GM23248 (cell line): ENCODE results near the gene PICALM. TPM values are rescaled to one million over a fixed set of nuclear protein-coding genes. Genes with fewer than 3 reads are reported as not detected.

Experiments used
- DNase-seq: peaks from one replicate; pipeline ENCODE4 v3.0.0-alpha.2; 2015
- H2AFZ ChIP-seq: fragments of 200-600 bp; sonication (generic); 2 replicates; pipeline ENCODE4 v1.6.1; 2016; ENCODE audit warnings: antibody characterized with exemption
- H3F3A ChIP-seq: fragments of 200-600 bp; sonication (generic); 2 replicates; pipeline ENCODE4 v1.6.1; 2016; ENCODE audit warnings: mild to moderate bottlenecking, antibody characterized with exemption, mixed run types; ENCODE audit not compliant: insufficient read depth
- H3K27ac ChIP-seq: fragments of 200-600 bp; sonication (generic); 2 replicates; pipeline ENCODE4 v1.5.1; 2016; ENCODE audit warnings: mild to moderate bottlenecking
- H3K27me3 ChIP-seq: fragments of 200-600 bp; sonication (generic); replicated peaks from 2 replicates; pipeline ENCODE4 v1.6.1; 2016; ENCODE audit warnings: mild to moderate bottlenecking; ENCODE audit not compliant: insufficient read depth
- H3K36me3 ChIP-seq: fragments of 200-600 bp; sonication (generic); 2 replicates; pipeline ENCODE4 v1.6.1; 2016; ENCODE audit warnings: low read depth, mild to moderate bottlenecking
- H3K4me1 ChIP-seq: fragments of 200-600 bp; sonication (generic); 2 replicates; pipeline ENCODE4 v1.6.1; 2016; ENCODE audit warnings: mild to moderate bottlenecking; ENCODE audit not compliant: insufficient read depth
- H3K4me2 ChIP-seq: fragments of 200-600 bp; sonication (generic); one replicate; pipeline ENCODE4 v1.6.1; 2016; ENCODE audit warnings: mild to moderate bottlenecking; ENCODE audit not compliant: unreplicated experiment
- H3K4me3 ChIP-seq: fragments of 200-600 bp; sonication (generic); 2 replicates; pipeline ENCODE4 v1.5.1; 2016; ENCODE audit warnings: mild to moderate bottlenecking
- H3K79me2 ChIP-seq: fragments of 200-600 bp; sonication (generic); 2 replicates; pipeline ENCODE4 v1.6.1; 2016; ENCODE audit warnings: mild to moderate bottlenecking; ENCODE audit not compliant: insufficient read depth
- H3K9ac ChIP-seq: fragments of 200-600 bp; sonication (generic); 2 replicates; pipeline ENCODE4 v1.6.1; 2016; ENCODE audit warnings: mild to moderate bottlenecking
- H3K9me2 ChIP-seq: fragments of 200-600 bp; sonication (generic); 2 replicates; pipeline ENCODE4 v1.6.1; 2016; ENCODE audit warnings: mixed run types, mild to moderate bottlenecking, moderate library complexity; ENCODE audit not compliant: insufficient read depth
- H3K9me3 ChIP-seq: fragments of 200-600 bp; sonication (generic); one replicate; pipeline ENCODE4 v1.6.1; 2017; ENCODE audit warnings: low read depth
- H4K20me1 ChIP-seq: fragments of 200-600 bp; sonication (generic); 2 replicates; pipeline ENCODE4 v1.6.0; 2016; ENCODE audit not compliant: insufficient read depth
- EZH2 ChIP-seq: fragments of 200-600 bp; sonication (generic); IDR thresholded peaks from 2 replicates; pipeline ENCODE4 v1.6.1; 2018; ENCODE audit warnings: antibody characterized with exemption, mild to moderate bottlenecking; ENCODE audit not compliant: insufficient read depth, poor library complexity, severe bottlenecking
- EZH2phosphoT487 ChIP-seq: fragments of 200-600 bp; sonication (generic); IDR thresholded peaks from 2 replicates; pipeline ENCODE4 v1.6.1; 2018; ENCODE audit warnings: antibody characterized with exemption, moderate library complexity, mild to moderate bottlenecking, low read depth; ENCODE audit not compliant: insufficient read depth
- WGBS, 2 experiments: methylation state at CpG; one replicate each; pipeline ENCODE4 v1.1.6; 2015 to 2017; ENCODE audit warnings: low lambda C conversion rate in 2 of 2, low coverage in 1 of 2; ENCODE audit errors: missing lambda C conversion rate in 2 of 2; 5-methylcytosine and 5-hydroxymethylcytosine counted together
- in situ Hi-C: fragments of 300-500 bp; cut with MboI; formaldehyde crosslinking; loops from 2 replicates; pipeline ENCODE4 v1.15.0; 2020
- polyA plus RNA-seq: library from polyadenylated mRNA; unstranded; fragments of >200 nt; fragmentation: Nextera tagmentation; extraction: Ambion mirVana; gene quantifications from 2 replicates; pipeline ENCODE4 v1.2.1, GENCODE V29; 2016
- total RNA-seq: library from RNA; depleted of rRNA; stranded (reverse); fragments of >200 nt; shearing (Covaris generic); gene quantifications from 2 replicates; pipeline ENCODE4 v1.2.3, GENCODE V29; 2014; rRNA removed

The PICALM gene
- total and polyA plus RNA-seq, 2 experiments from 2014 or later, result 73.2 to 310 TPM

DNA sequence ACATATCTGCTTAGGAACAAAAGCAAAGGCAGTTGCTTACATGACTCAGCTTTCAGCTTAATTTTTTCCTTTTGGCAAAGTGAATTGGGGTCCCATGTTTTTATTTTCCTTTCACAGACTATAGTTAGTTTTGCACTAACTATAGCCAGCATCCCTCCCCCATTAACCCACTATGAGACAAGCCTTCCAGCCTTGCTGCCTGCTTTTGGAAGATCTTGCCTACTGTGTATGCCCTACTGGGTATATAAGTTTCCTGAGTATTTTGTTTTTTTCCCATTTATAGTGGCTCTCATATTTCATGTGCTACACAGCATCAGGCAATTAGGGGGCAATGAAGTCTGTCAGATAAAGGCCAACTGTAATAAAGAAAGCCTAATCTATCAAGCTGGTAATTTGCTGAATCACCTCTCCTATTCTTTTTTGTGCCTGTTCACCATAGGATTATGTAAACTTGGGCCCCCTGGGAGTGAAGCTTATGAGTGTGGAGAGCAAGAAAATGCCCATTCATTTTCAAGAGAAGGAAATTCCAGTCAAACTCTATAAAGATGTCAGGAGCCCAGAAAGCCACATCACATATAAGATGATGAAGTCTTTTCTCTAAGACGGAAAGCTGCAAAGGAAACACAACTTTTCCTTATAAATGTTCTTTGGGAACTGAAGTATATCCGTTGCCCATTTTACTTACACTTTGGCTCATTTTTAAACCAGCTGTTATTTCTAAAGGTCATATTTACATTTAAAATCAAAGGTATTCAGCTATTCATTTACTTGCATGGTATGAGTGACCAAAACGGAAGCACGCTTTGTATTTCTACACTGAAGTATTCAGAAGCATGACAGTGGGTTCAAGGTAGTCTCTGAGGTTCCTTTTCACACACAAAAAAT lies 149.7 kb downstream of the PICALM start:
- H3K4me2 ChIP-seq, result no peak overlapping the region
- no peak overlapping the region for H3K9ac ChIP-seq
- no peaks in the 10 kb centered on the region for H3K9me3 ChIP-seq
- no peak overlapping the region for H2AFZ ChIP-seq
- H3K27ac ChIP-seq, result no peak overlapping the region
- TF ChIP-seq EZH2phosphoT487, result no peak
- no peak for TF ChIP-seq EZH2
- no peaks in the 10 kb centered on the region for H4K20me1 ChIP-seq
- 90 to 91% methylated on average over 4 of the region's 4 CpGs for WGBS, 2 experiments
- no peaks in the 10 kb centered on the region for H3K27me3 ChIP-seq
- H3K4me3 ChIP-seq, result no peak overlapping the region
- no peaks in the 10 kb centered on the region for H3K36me3 ChIP-seq
- no peaks in the 10 kb centered on the region for H3F3A ChIP-seq
- DNase-seq, result peak; percentile 17
- no peaks in the 10 kb centered on the region for H3K9me2 ChIP-seq
- in situ Hi-C loops, result no loop called here
- no peaks in the 10 kb centered on the region for H3K4me1 ChIP-seq
- no peaks in the 10 kb centered on the region for H3K79me2 ChIP-seq

DNA sequence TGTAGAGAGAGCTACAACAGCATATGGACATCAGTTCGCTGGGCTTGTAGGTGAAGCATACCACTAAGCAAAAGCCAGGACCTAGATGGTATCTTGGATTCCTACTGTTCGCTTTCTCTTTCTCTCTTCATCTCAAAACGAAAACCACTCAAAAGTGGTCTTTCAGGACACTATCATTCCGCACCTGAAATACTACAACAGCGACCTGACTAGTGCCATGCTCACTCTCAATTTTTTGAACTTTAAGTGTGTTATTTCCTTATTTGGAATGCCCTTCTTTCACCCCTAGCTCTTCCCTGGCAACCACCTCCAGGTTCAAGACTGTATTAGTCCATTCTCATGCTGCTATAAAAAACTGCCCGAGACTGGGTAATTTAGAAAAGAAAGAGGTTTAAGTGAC lies 154.5 kb downstream of the PICALM start:
- Histone ChIP-seq H2AFZ (no peak overlapping the region), H3K4me2 (no peak overlapping the region), H3K27me3 (no peaks in the 10 kb centered on the region), H3K36me3 (no peaks in the 10 kb centered on the region), H3K4me3 (no peak overlapping the region), H3K9me3 (no peaks in the 10 kb centered on the region), H3K4me1 (no peaks in the 10 kb centered on the region), H3K27ac (no peak overlapping the region), H3K9ac (no peak overlapping the region), H3K79me2 (no peaks in the 10 kb centered on the region), H4K20me1 (no peaks in the 10 kb centered on the region), H3F3A (no peaks in the 10 kb centered on the region), H3K9me2 (no peaks in the 10 kb centered on the region)
- in situ Hi-C loops, result no loop called here
- TF ChIP-seq EZH2phosphoT487, result no peak
- no peak for TF ChIP-seq EZH2
- no peak for DNase-seq
- 78 to 87% methylated on average over 6 of the region's 6 CpGs for WGBS, 2 experiments

DNA sequence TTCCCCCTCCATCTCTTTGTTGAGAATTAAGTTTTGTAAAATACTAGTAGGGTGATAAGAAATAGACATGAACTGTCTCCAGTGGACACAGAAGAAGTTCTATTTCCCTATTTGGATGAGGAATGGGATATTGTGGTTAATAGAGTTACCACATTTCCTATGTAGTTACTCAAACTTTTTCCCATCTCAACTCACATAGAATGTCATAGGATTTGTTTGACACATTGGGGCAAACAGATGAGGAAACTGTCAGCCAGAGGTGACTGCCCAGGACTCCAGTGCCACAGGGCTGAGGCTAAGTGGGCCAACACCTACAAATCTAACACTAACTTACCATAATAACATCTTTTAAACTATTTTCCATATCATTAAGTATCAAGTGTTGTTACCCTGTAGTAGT lies 155.4 kb downstream of the PICALM start:
- Histone ChIP-seq H3K36me3 (no peaks in the 10 kb centered on the region), H3K79me2 (no peaks in the 10 kb centered on the region), H3F3A (no peaks in the 10 kb centered on the region), H4K20me1 (no peaks in the 10 kb centered on the region), H3K27ac (no peak overlapping the region), H2AFZ (no peak overlapping the region), H3K9ac (no peak overlapping the region), H3K9me2 (no peaks in the 10 kb centered on the region), H3K4me1 (no peaks in the 10 kb centered on the region), H3K4me2 (no peak overlapping the region), H3K4me3 (no peak overlapping the region), H3K9me3 (no peaks in the 10 kb centered on the region), H3K27me3 (no peaks in the 10 kb centered on the region)
- in situ Hi-C loops, result no loop called here
- DNase-seq, result no peak
- TF ChIP-seq EZH2 (no peak), EZH2phosphoT487 (no peak)

DNA sequence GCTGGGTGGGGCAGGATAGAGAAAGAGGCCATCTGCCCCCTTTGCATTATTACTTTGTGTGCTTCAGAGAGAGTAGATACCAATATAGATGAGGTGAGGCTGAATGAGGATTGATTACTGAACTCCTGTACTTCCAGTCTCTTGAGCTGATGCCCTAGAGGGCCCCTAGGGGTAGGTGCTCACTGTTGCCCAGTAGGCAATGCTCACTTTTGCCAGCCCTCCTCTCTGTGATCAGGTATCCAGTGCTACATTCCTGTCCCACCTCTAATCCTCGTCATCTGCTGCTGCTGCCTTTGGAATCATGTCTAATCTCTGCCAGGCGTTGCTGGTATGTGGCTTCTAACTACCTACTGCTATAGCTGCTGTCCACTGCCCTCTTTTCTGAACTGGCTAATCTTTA lies 156.5 kb downstream of the PICALM start:
- Histone ChIP-seq H3K27ac (no peak overlapping the region), H4K20me1 (no peaks in the 10 kb centered on the region), H3K27me3 (no peaks in the 10 kb centered on the region), H3K36me3 (no peaks in the 10 kb centered on the region), H3K9me3 (no peaks in the 10 kb centered on the region), H3K9ac (no peak overlapping the region), H3K4me1 (no peaks in the 10 kb centered on the region), H3K4me2 (no peak overlapping the region), H3K9me2 (no peaks in the 10 kb centered on the region), H3K4me3 (no peak overlapping the region), H3F3A (no peaks in the 10 kb centered on the region), H2AFZ (no peak overlapping the region), H3K79me2 (no peaks in the 10 kb centered on the region)
- WGBS, 2 experiments, result 80% methylated on average over 2 of the region's 2 CpGs
- in situ Hi-C loops, result no loop called here
- TF ChIP-seq EZH2phosphoT487 (no peak), EZH2 (no peak)
- DNase-seq, result no peak

Other genes with a start within 250 kb of the PICALM start
- not detected in 2 replicates for gene CCDC83, start 213.7 kb downstream of the PICALM start, total RNA-seq
- not detected in 2 replicates for gene CCDC83, start 213.7 kb downstream of the PICALM start, polyA plus RNA-seq
- 15.0 and 24.0 TPM in 2 replicates for gene EED, start 175.7 kb upstream of the PICALM start, total RNA-seq
- gene EED, start 175.7 kb upstream of the PICALM start, polyA plus RNA-seq, result 19.4 and 20.1 TPM in 2 replicates
- 39.7 and 49.4 TPM in 2 replicates for gene HIKESHI, start 233.2 kb upstream of the PICALM start, total RNA-seq
- gene HIKESHI, start 233.2 kb upstream of the PICALM start, polyA plus RNA-seq, result 88.6 and 90.0 TPM in 2 replicates